Neural cell (in vitro differentiated cells): ENCODE data around the gene LRCH4. TPM values are rescaled to one million over a fixed set of nuclear protein-coding genes. Genes with fewer than 3 reads are reported as not detected.

Experiments
- H2AFZ ChIP-seq: fragments of 200-600, 300-800 bp; sonication (generic), shearing (Covaris generic); 2 replicates; pipeline ENCODE4 v1.6.0; 2014; ENCODE audit warnings: low read depth, mild to moderate bottlenecking, antibody characterized with exemption, low read length, moderate library complexity
- H3F3A ChIP-seq: fragments of 200-600 bp; shearing (Covaris generic); 2 replicates; pipeline ENCODE4 v1.6.1; 2016; ENCODE audit warnings: mild to moderate bottlenecking, moderate library complexity, mixed read lengths, antibody characterized with exemption, low read length; ENCODE audit not compliant: insufficient read depth, poor library complexity, severe bottlenecking
- H3K27ac ChIP-seq: fragments of 200-600, 300-800 bp; sonication (generic), shearing (Covaris generic); 2 replicates; pipeline ENCODE4 v1.5.1; 2014; ENCODE audit warnings: mild to moderate bottlenecking, low read length, moderate library complexity
- H3K27me3 ChIP-seq: fragments of 300-800, 200-600 bp; sonication (generic), shearing (Covaris generic); 2 replicates; pipeline ENCODE4 v1.6.0; 2014; ENCODE audit warnings: mild to moderate bottlenecking, low read depth, low read length, moderate library complexity; ENCODE audit not compliant: insufficient read depth
- H3K36me3 ChIP-seq: fragments of 300-800, 200-600 bp; sonication (generic), shearing (Covaris generic); 2 replicates; pipeline ENCODE4 v1.5.1; 2014; ENCODE audit warnings: mild to moderate bottlenecking, antibody characterized with exemption, low read length, moderate library complexity; ENCODE audit not compliant: insufficient read depth
- H3K4me2 ChIP-seq: fragments of 300-800, 200-600 bp; sonication (generic), shearing (Covaris generic); 2 replicates; pipeline ENCODE4 v1.6.0; 2014; ENCODE audit warnings: mild to moderate bottlenecking, low read length
- H3K4me3 ChIP-seq: fragments of 300-800, 200-600 bp; sonication (generic), shearing (Covaris generic); 2 replicates; pipeline ENCODE4 v1.5.1; 2014; ENCODE audit warnings: mild to moderate bottlenecking, low read length, moderate library complexity
- H3K79me2 ChIP-seq: fragments of 200-600 bp; shearing (Covaris generic); replicated peaks from 2 replicates; pipeline ENCODE4 v1.6.0; 2014; ENCODE audit warnings: mild to moderate bottlenecking, low read length, moderate library complexity; ENCODE audit not compliant: insufficient read depth
- H3K9ac ChIP-seq: fragments of 300-800, 200-600 bp; sonication (generic), shearing (Covaris generic); 2 replicates; pipeline ENCODE4 v1.6.1; 2016; ENCODE audit warnings: mild to moderate bottlenecking, low read length, mixed read lengths
- H3K9me2 ChIP-seq: fragments of 200-600 bp; shearing (Covaris generic); 2 replicates; pipeline ENCODE4 v1.6.1; 2016; ENCODE audit warnings: mild to moderate bottlenecking, low read length, mixed read lengths; ENCODE audit not compliant: insufficient read depth
- H3K9me3 ChIP-seq: fragments of 200-600, 300-800 bp; sonication (generic), shearing (Covaris generic); 2 replicates; pipeline ENCODE4 v1.6.1; 2016; ENCODE audit warnings: mild to moderate bottlenecking, mixed run types, low read length, moderate library complexity, mixed read lengths
- H4K20me1 ChIP-seq: fragments of 200-600 bp; shearing (Covaris generic); 2 replicates; pipeline ENCODE4 v1.6.1; 2016; ENCODE audit warnings: mild to moderate bottlenecking, mixed run types; ENCODE audit not compliant: insufficient read depth
- EP300 ChIP-seq: fragments of 450-650 bp; conservative IDR thresholded peaks from 2 replicates; pipeline ENCODE4 v1.6.1; 2014; ENCODE audit warnings: antibody characterized with exemption, mild to moderate bottlenecking, moderate library complexity; ENCODE audit not compliant: poor library complexity, severe bottlenecking
- EZH2 ChIP-seq: fragments of 200-600, 300-800 bp; shearing (Covaris generic), sonication (generic); IDR thresholded peaks from 2 replicates; pipeline ENCODE4 v1.6.1; 2014; ENCODE audit warnings: antibody characterized with exemption, low read length, borderline replicate concordance, mild to moderate bottlenecking; ENCODE audit not compliant: insufficient read depth, poor library complexity, severe bottlenecking
- MXI1 ChIP-seq: fragments of 450-650 bp; conservative IDR thresholded peaks from 2 replicates; pipeline ENCODE4 v1.6.1; 2014; ENCODE audit warnings: antibody characterized with exemption, mild to moderate bottlenecking; ENCODE audit not compliant: poor library complexity, severe bottlenecking
- POLR2AphosphoS5 ChIP-seq: IDR thresholded peaks from 2 replicates; pipeline ENCODE4 v1.6.1; 2012
- RAD21 ChIP-seq: fragments of 450-650 bp; conservative IDR thresholded peaks from 2 replicates; pipeline ENCODE4 v1.6.1; 2014; ENCODE audit warnings: antibody characterized with exemption, mild to moderate bottlenecking, moderate library complexity
- SMC3 ChIP-seq: fragments of 450-650 bp; conservative IDR thresholded peaks from 2 replicates; pipeline ENCODE4 v1.6.1; 2014; ENCODE audit warnings: antibody characterized with exemption, mild to moderate bottlenecking, moderate library complexity; ENCODE audit not compliant: poor library complexity
- TAF1 ChIP-seq: IDR thresholded peaks from 2 replicates; pipeline ENCODE4 v1.6.1; 2012; ENCODE audit warnings: low read depth
- polyA plus RNA-seq: library from polyadenylated mRNA; depleted of rRNA; stranded (reverse); fragments of >200 nt; gene quantifications from 2 replicates; pipeline ENCODE4 v1.2.3, GENCODE V29; 2014
- TF ChIP-seq, protein P1 (sequence below): IDR thresholded peaks from 2 replicates; pipeline ENCODE4 v1.6.1; 2012; ENCODE audit warnings: borderline replicate concordance
- TF ChIP-seq, protein P2 (sequence below): fragments of 450-650 bp; IDR thresholded peaks from 2 replicates; pipeline ENCODE4 v1.5.1; 2014; ENCODE audit warnings: antibody characterized with exemption, mild to moderate bottlenecking, moderate library complexity; ENCODE audit not compliant: poor library complexity, severe bottlenecking

LRCH4 gene
- polyA plus RNA-seq, 1 donor from 2014 or later, result 17.2 TPM

DNA sequence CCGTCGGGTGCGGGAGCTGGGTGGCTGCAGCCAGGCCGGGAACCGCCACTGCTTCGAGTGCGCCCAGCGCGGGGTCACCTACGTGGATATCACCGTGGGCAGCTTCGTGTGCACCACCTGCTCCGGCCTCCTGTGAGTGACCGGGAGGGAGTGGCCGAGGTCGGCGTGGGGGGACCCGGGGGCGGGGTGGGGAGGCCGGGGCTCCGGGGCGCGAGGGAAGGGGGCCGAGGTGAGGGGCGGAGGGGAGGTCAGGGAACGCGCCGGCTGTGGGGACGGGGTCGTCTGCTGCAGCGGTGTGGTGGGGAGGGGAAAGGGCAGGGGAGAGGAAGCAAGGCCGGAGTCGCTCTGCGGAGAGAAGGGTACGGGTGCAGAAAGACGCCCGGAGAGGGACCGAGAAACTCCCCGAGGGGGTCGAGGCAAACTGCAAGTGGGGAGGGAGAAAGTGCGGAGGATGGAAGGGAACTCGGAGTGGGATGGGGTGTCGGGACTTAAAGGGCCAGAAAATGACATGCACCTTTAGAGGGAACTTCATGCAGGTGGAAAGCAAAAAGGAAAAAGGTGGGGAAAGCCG, 46.4 kb downstream of the LRCH4 start:
- Histone ChIP-seq H3K36me3 (no peaks in the 10 kb centered on the region), H4K20me1 (no peaks in the 10 kb centered on the region), H3F3A (no peaks in the 10 kb centered on the region), H3K9me2 (no peaks in the 10 kb centered on the region), H3K79me2 (peaks cover 7% of the 10 kb centered on the region), H3K27me3 (no peaks in the 10 kb centered on the region), H2AFZ (peak overlapping the region; percentile 46), H3K9me3 (no peaks in the 10 kb centered on the region), H3K27ac (peak overlapping the region; percentile 39), H3K4me2 (peak overlapping the region; percentile 31), H3K9ac (peak overlapping the region; percentile 67), H3K4me3 (peak overlapping the region; percentile 80)
- TF ChIP-seq EP300 (no peak), RAD21 (no peak), TAF1 (no peak), POLR2AphosphoS5 (no peak), SMC3 (no peak)
- TF ChIP-seq, protein P1, sequence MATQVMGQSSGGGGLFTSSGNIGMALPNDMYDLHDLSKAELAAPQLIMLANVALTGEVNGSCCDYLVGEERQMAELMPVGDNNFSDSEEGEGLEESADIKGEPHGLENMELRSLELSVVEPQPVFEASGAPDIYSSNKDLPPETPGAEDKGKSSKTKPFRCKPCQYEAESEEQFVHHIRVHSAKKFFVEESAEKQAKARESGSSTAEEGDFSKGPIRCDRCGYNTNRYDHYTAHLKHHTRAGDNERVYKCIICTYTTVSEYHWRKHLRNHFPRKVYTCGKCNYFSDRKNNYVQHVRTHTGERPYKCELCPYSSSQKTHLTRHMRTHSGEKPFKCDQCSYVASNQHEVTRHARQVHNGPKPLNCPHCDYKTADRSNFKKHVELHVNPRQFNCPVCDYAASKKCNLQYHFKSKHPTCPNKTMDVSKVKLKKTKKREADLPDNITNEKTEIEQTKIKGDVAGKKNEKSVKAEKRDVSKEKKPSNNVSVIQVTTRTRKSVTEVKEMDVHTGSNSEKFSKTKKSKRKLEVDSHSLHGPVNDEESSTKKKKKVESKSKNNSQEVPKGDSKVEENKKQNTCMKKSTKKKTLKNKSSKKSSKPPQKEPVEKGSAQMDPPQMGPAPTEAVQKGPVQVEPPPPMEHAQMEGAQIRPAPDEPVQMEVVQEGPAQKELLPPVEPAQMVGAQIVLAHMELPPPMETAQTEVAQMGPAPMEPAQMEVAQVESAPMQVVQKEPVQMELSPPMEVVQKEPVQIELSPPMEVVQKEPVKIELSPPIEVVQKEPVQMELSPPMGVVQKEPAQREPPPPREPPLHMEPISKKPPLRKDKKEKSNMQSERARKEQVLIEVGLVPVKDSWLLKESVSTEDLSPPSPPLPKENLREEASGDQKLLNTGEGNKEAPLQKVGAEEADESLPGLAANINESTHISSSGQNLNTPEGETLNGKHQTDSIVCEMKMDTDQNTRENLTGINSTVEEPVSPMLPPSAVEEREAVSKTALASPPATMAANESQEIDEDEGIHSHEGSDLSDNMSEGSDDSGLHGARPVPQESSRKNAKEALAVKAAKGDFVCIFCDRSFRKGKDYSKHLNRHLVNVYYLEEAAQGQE, result no peak

DNA sequence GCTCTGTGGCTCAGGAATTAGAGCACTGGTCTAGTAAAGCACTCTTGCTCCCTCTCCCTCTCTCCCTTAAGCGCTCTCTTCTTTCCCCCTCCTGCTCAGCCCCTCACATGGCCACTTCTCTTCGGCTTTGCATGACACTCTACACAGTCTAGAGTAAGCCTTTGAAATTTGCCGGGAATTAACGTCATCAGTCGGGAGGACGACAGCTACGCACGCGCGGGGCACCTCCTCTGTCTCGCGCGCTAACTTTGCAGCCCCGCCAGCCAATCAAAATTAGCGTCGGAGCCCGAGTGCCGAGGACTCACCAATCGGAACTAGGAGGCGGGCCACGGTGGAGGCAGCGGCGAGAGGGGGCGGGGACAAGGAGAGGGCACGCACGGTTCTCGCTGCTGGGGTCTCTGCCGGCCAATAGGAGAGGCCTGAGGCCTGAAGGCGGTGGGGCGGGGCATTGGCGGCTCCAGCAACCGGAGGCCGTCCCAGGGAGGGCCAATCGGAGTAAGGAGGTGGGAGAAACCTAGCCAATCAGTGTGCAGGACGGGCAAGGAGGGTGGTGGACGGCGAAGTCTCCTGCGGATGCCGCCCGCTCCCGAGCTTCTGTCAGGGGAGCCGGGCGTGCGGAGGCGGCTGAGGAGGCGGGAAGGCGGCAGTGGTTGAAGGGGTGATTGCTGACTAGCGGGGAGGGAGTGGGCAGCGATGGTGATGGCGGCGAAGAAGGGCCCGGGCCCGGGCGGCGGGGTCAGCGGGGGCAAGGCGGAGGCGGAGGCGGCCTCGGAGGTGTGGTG, 47.1 kb downstream of the LRCH4 start, which contains the start of gene AGFG2:
TSS of gene AGFG2 (plus strand) at position 550 of the 782 bp plus-strand sequence. CDS start at position 694, 144 bp downstream.
- peak within 1 kb of the TSS; percentile 31 for H3K4me2 ChIP-seq
- no peaks in the 10 kb centered on the region for H3K27me3 ChIP-seq
- peak within 1 kb of the TSS; percentile 67 for H3K9ac ChIP-seq
- H3F3A ChIP-seq, result no peaks in the 10 kb centered on the region
- peaks cover 7% of the 10 kb centered on the region for H3K79me2 ChIP-seq
- no peak for TF ChIP-seq EZH2
- TF ChIP-seq EP300, result no peak
- peak; percentile 78 for TF ChIP-seq POLR2AphosphoS5
- peak; percentile 100 for TF ChIP-seq MXI1
- peak; percentile 56 for TF ChIP-seq SMC3
- TF ChIP-seq, protein P2, sequence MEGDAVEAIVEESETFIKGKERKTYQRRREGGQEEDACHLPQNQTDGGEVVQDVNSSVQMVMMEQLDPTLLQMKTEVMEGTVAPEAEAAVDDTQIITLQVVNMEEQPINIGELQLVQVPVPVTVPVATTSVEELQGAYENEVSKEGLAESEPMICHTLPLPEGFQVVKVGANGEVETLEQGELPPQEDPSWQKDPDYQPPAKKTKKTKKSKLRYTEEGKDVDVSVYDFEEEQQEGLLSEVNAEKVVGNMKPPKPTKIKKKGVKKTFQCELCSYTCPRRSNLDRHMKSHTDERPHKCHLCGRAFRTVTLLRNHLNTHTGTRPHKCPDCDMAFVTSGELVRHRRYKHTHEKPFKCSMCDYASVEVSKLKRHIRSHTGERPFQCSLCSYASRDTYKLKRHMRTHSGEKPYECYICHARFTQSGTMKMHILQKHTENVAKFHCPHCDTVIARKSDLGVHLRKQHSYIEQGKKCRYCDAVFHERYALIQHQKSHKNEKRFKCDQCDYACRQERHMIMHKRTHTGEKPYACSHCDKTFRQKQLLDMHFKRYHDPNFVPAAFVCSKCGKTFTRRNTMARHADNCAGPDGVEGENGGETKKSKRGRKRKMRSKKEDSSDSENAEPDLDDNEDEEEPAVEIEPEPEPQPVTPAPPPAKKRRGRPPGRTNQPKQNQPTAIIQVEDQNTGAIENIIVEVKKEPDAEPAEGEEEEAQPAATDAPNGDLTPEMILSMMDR, result no peak
- TF ChIP-seq, protein P1, result no peak
- peak; percentile 34 for TF ChIP-seq RAD21
- peak; percentile 81 for TF ChIP-seq TAF1
- peak within 1 kb of the TSS; percentile 46 for H2AFZ ChIP-seq
- H3K9me3 ChIP-seq, result no peaks in the 10 kb centered on the region
- no peaks in the 10 kb centered on the region for H3K36me3 ChIP-seq
- no peaks in the 10 kb centered on the region for H3K9me2 ChIP-seq
- H4K20me1 ChIP-seq, result no peaks in the 10 kb centered on the region
- H3K4me3 ChIP-seq, result peak within 1 kb of the TSS; percentile 80
- H3K27ac ChIP-seq, result peak within 1 kb of the TSS; percentile 39
